GM12801 (cell line): ENCODE data around the gene ORAI1.

Experiments
- TF ChIP-seq, protein P1 (sequence below): IDR thresholded peaks from one replicate; pipeline ENCODE4 v1.5.1; 2011; ENCODE audit warnings: control low read depth; ENCODE audit not compliant: insufficient read length; ENCODE audit errors: extremely low read depth

ORAI1 gene

DNA sequence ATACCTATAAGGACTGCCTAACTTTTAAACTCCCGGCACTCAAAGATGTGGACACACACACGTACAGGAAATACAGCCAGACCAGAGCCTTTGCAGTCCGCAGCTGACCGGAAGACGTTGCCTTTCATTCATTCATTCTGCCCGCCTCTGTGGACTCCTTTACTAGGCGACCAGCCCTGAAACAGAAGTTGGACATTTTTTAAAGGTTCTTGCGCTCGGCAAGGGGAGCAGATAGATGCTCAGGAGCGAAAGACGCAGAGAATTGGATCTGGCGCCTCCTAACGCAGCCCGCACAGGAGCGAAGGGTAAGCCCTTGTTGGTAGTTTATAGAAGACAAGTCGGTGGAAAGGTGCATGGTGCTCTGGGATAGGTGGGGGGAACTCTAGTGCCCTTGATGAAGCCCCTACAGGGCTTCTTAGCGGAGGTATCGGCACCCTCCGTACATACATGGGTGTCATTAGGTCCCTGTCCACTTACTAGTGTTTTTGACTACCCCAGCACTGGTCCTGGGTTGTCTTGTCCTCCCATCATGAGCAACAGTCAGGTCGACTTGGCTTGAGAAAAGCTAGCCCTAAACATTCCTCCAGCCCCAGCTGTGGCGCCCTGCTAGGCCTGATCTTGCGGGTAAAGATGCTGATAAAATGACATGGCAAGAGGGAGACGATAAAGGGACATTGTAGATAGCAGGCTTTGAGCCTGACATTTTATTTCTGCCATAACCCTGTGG, 45.2 kb upstream of the ORAI1 start, which contains the start of gene KDM2B:
KDM2B (minus strand) TSS at position 65 of the 727 bp plus-strand sequence. CDS start 112 bp downstream, outside the sequence.
- TF ChIP-seq, protein P1, sequence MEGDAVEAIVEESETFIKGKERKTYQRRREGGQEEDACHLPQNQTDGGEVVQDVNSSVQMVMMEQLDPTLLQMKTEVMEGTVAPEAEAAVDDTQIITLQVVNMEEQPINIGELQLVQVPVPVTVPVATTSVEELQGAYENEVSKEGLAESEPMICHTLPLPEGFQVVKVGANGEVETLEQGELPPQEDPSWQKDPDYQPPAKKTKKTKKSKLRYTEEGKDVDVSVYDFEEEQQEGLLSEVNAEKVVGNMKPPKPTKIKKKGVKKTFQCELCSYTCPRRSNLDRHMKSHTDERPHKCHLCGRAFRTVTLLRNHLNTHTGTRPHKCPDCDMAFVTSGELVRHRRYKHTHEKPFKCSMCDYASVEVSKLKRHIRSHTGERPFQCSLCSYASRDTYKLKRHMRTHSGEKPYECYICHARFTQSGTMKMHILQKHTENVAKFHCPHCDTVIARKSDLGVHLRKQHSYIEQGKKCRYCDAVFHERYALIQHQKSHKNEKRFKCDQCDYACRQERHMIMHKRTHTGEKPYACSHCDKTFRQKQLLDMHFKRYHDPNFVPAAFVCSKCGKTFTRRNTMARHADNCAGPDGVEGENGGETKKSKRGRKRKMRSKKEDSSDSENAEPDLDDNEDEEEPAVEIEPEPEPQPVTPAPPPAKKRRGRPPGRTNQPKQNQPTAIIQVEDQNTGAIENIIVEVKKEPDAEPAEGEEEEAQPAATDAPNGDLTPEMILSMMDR = no peak

DNA sequence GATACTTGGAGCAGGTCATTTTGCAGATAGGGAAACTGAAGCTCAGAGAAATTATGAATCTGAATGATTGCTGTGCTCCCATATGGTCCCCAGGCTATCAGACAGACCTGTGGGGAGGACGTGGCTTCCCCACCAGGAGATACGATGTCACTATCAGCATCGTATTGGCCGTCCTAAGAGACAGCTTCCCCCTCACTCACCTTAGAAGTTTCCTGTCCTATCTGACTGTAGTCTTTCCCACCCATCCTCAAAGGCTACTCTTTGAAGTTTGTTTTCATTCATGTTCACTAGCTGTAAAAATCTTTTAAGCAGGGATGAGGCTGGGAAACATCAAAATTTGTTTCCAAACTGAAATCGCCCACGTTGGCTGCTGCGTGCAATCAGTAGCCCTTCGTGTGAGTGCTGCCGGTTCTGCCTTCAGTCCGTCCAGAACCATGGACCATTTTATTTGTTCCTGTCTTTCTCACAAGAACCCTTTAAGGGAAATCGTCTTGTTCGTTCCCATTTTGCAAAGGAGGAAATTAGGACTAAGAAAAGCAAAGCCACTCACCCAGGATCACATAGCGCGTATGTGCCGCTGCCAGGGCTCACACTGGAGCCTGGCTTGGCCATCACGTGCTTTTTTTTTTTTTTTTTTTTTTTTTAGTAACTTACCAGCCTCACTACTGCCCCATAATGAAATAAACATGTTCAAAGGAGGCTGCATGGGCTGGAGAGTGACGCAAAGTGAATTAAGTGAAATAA, 44.5 kb upstream of the ORAI1 start:
- TF ChIP-seq, protein P1 = no peak

DNA sequence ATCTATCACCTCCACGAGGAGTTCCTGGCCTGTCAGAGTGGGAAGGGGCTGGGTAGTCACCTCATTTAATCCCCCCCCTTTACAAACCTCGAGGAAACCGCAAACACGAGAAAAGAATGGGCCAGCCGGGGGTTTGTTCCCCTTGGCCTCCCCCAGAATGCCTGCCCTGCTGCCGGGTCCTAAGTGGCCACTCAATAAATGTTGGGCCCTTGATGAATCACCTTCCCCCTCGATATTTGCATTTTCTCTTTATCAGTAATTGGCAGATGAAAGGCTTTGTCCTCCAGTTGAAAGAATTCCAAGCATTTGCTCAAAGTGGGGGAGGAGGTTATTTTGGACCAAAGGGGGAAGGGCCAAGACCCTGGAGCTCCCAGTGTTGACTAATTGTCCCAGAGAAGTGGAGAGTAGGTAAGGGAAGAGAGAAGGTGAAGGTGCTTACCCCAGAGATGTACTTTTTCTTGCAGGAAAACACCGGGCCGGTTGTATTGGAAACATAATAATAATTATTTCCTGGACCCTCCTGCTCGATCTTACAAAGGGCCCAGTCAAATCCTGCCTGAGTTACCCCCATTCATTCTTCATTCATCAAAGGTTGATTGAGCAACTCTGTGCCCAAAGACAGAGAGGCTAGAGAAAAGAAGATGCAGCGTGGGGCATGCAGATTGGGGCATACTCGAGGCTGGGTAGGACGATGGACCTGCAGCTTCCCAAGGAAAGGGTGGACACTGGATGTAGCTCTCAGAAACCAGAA, 43.6 kb upstream of the ORAI1 start:
- TF ChIP-seq, protein P1 = no peak

DNA sequence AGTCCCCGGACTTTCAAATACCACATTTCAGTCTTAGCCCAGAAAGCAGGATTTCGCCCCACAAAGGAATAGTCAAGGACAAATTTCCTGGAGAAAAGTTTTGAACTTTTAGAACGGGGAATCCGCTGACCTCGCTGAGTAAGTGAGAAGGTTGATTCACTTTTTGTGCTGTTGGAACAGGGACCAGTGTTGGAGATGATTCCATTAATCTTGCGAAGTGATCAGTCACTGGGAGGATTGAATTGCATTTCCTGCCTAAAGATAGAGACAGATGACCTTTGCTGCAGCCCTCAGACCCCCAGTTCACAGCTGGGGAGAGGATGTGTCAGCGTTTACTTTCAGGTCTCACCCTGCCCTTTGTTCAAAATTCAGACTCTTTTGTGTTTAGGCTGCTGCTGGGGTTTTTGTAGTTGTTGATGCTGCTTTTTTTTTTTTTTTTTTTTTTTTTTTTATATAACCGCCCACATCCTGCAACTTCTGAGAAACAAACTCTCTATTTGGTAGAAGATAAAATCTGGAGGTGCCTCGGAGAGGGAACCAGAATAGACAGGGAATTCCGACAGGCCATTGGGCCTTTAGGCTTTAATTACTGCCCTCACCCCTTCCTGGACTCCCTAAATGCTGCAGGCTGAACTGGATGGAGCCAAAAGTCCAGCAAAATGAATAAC, 35.7 kb upstream of the ORAI1 start:
- TF ChIP-seq, protein P1 = no peak

DNA sequence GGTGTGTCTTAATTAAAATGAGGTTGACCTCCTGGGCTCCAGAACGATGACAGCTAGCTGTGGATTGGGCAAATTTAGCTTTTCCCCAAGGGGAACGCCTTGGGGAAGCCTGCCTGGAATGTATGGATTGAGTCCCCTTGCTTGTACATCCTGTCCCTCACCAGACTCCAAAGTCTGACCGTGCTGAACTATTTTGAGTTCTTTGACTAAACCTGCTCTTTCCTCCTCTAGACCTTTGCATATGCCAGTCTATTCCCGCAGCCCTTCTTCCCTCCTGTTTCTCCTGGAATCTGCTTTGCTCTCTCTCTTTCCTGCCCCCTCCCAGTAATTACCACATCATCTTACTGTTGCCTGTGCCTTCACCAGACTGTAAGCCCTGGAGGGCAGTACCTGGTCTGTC, 34.0 kb upstream of the ORAI1 start:
- TF ChIP-seq, protein P1 = no peak

DNA sequence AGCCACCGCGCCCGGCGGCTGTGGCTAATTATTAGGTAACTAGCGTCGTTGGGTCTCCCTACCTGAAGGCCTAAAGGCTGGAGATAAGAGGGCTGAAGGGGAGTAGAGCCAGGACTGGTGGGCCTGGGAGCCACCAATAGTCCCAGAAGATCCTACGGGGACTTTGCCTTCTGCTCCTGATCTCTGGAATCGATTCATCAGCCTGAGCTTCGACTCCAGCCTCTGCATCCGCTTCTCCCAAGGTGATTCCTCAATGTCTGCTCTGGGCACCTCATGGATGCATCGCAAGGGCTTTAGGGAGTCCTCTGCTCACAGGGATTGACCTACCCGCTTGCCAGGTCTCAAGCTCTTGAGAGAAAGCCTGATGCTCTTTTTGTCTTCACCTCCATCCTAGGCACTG, 30.8 kb upstream of the ORAI1 start:
- TF ChIP-seq, protein P1 = no peak
